ENCODE results near the gene DNAH1.

DNAH1 gene

DNA sequence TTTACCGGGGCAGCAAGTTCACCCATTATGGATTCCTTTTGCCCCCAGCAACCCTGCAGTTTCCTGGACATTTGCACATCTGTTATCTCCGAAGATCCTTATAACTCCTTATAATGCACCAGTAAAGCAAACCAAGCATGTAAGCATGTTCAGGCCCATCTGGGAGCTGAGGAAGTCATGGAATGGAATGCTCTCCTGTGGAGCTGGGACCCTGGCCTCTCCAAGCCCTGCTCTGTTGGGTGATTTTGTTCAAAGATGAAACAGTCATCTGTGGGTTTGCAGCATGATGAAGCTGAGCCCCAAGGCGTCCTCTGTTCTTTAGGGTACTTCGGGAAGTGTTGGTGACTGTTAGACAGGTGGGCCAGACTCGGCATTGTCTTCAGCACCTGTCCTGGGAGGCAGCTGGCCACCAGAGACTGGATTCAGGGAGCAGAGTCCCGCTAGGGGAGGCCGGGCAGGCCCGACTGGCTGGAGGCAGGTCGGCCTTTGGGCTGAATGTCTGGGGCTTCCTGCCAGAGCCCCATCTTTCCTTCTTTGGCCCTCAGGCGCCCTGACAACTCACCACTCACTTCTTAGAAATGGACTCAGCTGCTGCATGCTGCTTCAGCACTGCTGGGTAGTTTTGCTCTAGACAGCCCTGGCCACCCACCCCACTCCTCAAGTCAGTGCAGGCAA is 3.9 kb downstream of the DNAH1 start:
- FAIRE-seq (no peak), DNase-seq (ENCODE audit: insufficient read length, low spot score) (no peak)
- no peak for TF ChIP-seq TAF1 (IDR thresholded peaks at IDR 0.05; ENCODE audit: low read depth, low read length)
- no peak for TF ChIP-seq POLR2AphosphoS5 (IDR thresholded peaks at IDR 0.05; ENCODE audit: low read depth, low read length)
- TF ChIP-seq PAX5 (IDR thresholded peaks at IDR 0.05; ENCODE audit: insufficient read depth, low read length, severe bottlenecking) = no peak
- no peak for TF ChIP-seq POU2F2 (IDR thresholded peaks at IDR 0.05; ENCODE audit: low read depth, low read length)
- no peak for TF ChIP-seq POLR2A (IDR thresholded peaks at IDR 0.05; ENCODE audit: low read depth, low read length)
- no peak for TF ChIP-seq SPI1 (IDR thresholded peaks at IDR 0.05; ENCODE audit: low read depth, low read length)

DNA sequence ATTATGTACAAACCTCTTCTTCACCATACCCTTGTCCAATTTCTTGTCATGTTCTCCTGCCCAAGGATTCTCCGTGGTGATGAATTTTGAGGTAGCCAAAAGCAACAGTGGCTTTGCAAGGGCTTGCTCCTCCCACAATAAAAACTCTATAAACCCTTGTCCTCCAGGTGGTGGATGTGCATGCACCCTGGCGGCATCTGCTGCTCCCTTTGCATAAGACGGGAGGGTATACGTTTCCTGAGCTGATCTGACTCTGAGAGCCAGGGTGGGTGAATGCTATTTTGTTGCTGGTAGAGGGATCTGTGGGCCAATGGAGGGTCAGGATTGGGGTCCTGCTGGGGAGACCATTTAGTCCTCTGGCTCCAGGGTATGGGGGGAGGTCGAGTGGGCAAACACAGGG is 5.4 kb downstream of the DNAH1 start:
- no peak for FAIRE-seq
- TF ChIP-seq SPI1 (IDR thresholded peaks at IDR 0.05; ENCODE audit: low read depth, low read length) = no peak
- no peak for TF ChIP-seq TAF1 (IDR thresholded peaks at IDR 0.05; ENCODE audit: low read depth, low read length)
- TF ChIP-seq POLR2AphosphoS5 (IDR thresholded peaks at IDR 0.05; ENCODE audit: low read depth, low read length) = no peak
- TF ChIP-seq POLR2A (IDR thresholded peaks at IDR 0.05; ENCODE audit: low read depth, low read length) = no peak
- no peak for TF ChIP-seq PAX5 (IDR thresholded peaks at IDR 0.05; ENCODE audit: insufficient read depth, low read length, severe bottlenecking)
- no peak for TF ChIP-seq POU2F2 (IDR thresholded peaks at IDR 0.05; ENCODE audit: low read depth, low read length)
- no peak for DNase-seq (ENCODE audit: insufficient read length, low spot score)

DNA sequence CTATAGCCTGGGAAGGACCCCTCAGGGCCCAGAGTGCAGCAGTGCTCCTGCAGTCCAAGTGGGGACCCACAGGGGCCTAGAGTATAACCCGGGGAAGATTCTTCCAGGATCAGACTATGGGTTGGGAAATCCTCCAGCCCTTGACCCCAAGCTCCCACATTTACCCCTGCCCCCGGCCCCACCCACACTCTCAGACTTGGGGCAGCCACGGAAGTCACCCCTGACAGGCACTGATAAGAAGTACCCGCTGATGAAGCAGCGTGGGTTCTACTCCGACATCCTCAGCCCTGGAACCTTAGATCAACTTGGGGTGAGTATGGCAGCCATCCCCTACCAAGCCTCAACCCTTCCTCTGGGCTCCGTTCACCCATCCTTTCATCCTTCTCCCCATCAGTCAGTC is 6.3 kb downstream of the DNAH1 start:
- no peak for TF ChIP-seq PAX5 (IDR thresholded peaks at IDR 0.05; ENCODE audit: insufficient read depth, low read length, severe bottlenecking)
- TF ChIP-seq TAF1 (IDR thresholded peaks at IDR 0.05; ENCODE audit: low read depth, low read length) = no peak
- FAIRE-seq (no peak), DNase-seq (ENCODE audit: insufficient read length, low spot score) (no peak)

DNA sequence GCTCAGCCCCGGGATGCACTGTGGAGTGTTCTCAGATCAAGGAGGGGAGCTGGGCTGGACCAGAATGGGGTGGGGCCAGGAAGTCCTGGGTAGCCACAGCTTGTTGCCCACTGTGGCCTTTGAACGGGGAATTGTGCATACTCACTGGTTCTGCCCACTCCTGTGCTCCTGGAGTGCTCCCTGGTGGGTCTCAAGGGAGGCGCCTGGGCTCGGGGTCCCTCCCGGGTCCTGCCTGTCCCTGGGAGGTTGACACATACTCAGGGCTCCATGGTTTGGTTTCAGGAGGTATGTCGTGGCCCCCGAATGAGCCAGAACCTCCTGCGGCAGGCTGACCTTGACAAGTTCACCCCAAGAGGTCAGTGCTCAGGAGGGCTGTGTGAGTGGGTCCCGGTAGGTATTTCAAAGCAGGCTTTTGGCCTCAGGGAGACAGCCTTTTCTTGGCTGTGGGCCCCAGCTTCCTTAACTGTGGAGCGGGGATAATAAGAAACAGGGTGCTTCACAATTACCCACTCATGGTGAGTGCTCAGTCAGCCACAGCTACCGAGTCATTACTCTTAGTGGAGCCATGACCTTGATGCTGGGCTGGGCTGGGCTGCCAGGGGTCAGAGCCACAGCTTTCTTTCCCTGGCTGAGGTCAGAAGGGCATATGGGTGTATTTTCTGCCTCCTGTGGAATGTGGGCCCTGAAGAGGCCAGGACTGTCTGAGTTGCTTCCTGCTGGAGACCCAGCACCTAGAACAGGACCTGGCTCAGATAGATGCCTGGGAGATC is 7.6 kb downstream of the DNAH1 start:
- TF ChIP-seq POU2F2 (IDR thresholded peaks at IDR 0.05; ENCODE audit: low read depth, low read length) = no peak
- TF ChIP-seq POLR2A (IDR thresholded peaks at IDR 0.05; ENCODE audit: low read depth, low read length) = no peak
- no peak for TF ChIP-seq PAX5 (IDR thresholded peaks at IDR 0.05; ENCODE audit: insufficient read depth, low read length, severe bottlenecking)
- TF ChIP-seq POLR2AphosphoS5 (IDR thresholded peaks at IDR 0.05; ENCODE audit: low read depth, low read length) = no peak
- TF ChIP-seq TAF1 (IDR thresholded peaks at IDR 0.05; ENCODE audit: low read depth, low read length) = no peak
- no peak for TF ChIP-seq SPI1 (IDR thresholded peaks at IDR 0.05; ENCODE audit: low read depth, low read length)
- FAIRE-seq (no peak), DNase-seq (ENCODE audit: insufficient read length, low spot score) (no peak)

DNA sequence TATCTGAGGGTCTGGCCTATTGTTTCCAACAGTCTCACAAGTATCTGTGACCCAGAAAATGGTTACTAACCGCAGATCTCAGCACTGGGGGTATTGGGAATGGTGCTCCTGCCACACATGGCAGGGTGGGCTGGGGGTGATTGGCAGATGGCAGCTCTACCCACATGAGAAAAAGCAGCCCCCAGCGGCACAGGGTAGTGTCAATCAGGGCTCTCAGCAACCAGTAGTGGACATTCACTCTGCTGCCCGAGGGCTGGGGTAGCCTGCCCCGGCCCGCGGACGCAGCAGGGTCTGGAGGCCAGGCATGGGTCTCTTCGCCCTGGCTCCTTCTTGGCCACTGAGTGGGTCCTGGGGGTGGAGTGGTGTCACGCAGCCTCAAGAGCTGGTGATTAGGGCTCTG is 8.6 kb downstream of the DNAH1 start:
- DNase-seq (ENCODE audit: insufficient read length, low spot score) = no peak
- no peak for TF ChIP-seq POLR2AphosphoS5 (IDR thresholded peaks at IDR 0.05; ENCODE audit: low read depth, low read length)
- TF ChIP-seq POU2F2 (IDR thresholded peaks at IDR 0.05; ENCODE audit: low read depth, low read length) = no peak
- no peak for TF ChIP-seq SPI1 (IDR thresholded peaks at IDR 0.05; ENCODE audit: low read depth, low read length)
- no peak for TF ChIP-seq POLR2A (IDR thresholded peaks at IDR 0.05; ENCODE audit: low read depth, low read length)
- TF ChIP-seq TAF1 (IDR thresholded peaks at IDR 0.05; ENCODE audit: low read depth, low read length) = no peak
- no peak for TF ChIP-seq PAX5 (IDR thresholded peaks at IDR 0.05; ENCODE audit: insufficient read depth, low read length, severe bottlenecking)
- FAIRE-seq = no peak

DNA sequence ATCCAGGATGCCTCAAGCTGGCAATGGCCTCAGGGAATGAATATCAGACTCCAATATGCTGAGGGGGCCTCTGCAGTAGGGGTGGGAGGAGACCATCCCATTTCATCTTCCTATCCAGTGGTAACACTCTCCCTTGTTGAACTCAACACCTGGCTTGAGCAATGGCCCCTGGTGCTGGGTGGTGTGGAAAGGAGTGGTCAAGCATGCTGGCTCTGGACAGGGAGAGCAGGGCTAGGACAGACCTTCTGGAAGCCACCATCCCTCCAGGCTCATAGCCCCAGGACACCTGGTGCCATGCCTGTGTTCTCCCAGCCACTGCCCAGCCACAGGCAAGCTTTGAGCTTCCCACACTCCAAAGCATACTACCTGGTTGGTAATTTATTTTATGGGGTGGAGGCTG is 9.6 kb downstream of the DNAH1 start:
- FAIRE-seq (no peak), DNase-seq (ENCODE audit: insufficient read length, low spot score) (no peak)
- no peak for TF ChIP-seq SPI1 (IDR thresholded peaks at IDR 0.05; ENCODE audit: low read depth, low read length)
- TF ChIP-seq PAX5 (IDR thresholded peaks at IDR 0.05; ENCODE audit: insufficient read depth, low read length, severe bottlenecking) = no peak
- no peak for TF ChIP-seq POLR2AphosphoS5 (IDR thresholded peaks at IDR 0.05; ENCODE audit: low read depth, low read length)
- TF ChIP-seq TAF1 (IDR thresholded peaks at IDR 0.05; ENCODE audit: low read depth, low read length) = no peak
- no peak for TF ChIP-seq POU2F2 (IDR thresholded peaks at IDR 0.05; ENCODE audit: low read depth, low read length)
- TF ChIP-seq POLR2A (IDR thresholded peaks at IDR 0.05; ENCODE audit: low read depth, low read length) = no peak

DNA sequence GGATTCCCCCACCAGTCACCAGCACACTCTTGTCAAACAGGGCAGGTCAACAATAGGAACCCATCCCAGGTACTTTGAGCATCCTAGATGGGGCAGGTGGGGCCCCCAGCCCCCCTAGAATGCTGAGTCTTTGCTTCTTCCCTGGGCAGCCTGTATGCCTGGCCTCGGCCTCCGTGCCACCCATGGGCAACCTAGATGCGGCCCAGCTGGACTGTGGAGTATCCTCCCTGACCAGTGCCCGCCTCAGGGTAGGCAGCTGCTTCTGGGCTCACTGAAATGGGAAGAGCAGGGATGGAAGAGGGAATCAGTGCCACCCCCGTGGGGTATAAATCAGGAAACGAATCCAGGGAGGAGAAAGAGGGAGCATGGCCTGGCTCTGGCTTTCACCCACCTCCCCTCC is 10.9 kb downstream of the DNAH1 start:
- no peak for FAIRE-seq
- no peak for TF ChIP-seq POU2F2 (IDR thresholded peaks at IDR 0.05; ENCODE audit: low read depth, low read length)
- no peak for TF ChIP-seq POLR2AphosphoS5 (IDR thresholded peaks at IDR 0.05; ENCODE audit: low read depth, low read length)
- no peak for TF ChIP-seq PAX5 (IDR thresholded peaks at IDR 0.05; ENCODE audit: insufficient read depth, low read length, severe bottlenecking)
- no peak for TF ChIP-seq SPI1 (IDR thresholded peaks at IDR 0.05; ENCODE audit: low read depth, low read length)
- TF ChIP-seq POLR2A (IDR thresholded peaks at IDR 0.05; ENCODE audit: low read depth, low read length) = no peak
- no peak for TF ChIP-seq TAF1 (IDR thresholded peaks at IDR 0.05; ENCODE audit: low read depth, low read length)
- DNase-seq (ENCODE audit: insufficient read length, low spot score) = no peak

DNA sequence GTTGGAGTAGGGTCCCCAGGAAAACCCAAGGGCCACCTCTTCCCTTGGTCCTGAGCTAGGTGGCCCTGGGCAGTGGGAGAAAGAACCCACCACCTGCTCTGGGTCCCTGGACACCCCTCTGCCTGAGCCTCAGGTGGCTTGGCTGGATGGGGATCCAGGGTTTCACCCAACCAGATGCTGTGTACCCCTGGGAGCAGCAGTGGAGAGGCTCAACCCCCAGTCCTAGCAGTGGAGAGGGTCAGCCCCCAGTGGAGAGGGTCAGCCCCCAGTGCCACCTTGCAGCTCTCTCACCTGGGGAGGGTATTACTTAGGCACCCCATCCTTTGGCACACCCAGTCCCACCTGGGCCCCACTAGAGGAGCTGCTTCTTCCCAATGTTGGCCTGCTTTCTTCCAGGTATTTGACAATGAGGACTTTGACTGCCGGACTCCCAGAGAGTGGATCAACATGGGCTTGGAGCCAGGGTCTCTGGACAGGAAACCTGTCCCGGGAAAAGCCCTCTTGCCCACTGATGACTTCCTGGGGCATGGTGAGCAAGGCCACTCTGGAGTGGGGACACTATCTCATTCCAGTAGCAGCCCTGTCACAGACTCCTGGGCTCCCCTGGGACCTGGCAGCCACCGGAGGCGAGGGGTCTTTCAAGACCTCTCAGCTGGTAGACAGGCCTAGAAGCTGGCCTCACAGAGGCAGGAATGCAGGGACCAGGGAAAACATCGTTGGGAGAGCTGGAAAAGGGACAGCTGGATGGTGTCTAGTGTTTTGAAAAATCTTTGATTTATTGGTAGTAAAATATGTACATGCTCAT is 11.6 kb downstream of the DNAH1 start:
- TF ChIP-seq SPI1 (IDR thresholded peaks at IDR 0.05; ENCODE audit: low read depth, low read length) (no peak), PAX5 (IDR thresholded peaks at IDR 0.05; ENCODE audit: insufficient read depth, low read length, severe bottlenecking) (no peak), POLR2A (IDR thresholded peaks at IDR 0.05; ENCODE audit: low read depth, low read length) (no peak), TAF1 (IDR thresholded peaks at IDR 0.05; ENCODE audit: low read depth, low read length) (no peak), POU2F2 (IDR thresholded peaks at IDR 0.05; ENCODE audit: low read depth, low read length) (no peak), POLR2AphosphoS5 (IDR thresholded peaks at IDR 0.05; ENCODE audit: low read depth, low read length) (no peak)
- FAIRE-seq (no peak), DNase-seq (ENCODE audit: insufficient read length, low spot score) (no peak)

DNA sequence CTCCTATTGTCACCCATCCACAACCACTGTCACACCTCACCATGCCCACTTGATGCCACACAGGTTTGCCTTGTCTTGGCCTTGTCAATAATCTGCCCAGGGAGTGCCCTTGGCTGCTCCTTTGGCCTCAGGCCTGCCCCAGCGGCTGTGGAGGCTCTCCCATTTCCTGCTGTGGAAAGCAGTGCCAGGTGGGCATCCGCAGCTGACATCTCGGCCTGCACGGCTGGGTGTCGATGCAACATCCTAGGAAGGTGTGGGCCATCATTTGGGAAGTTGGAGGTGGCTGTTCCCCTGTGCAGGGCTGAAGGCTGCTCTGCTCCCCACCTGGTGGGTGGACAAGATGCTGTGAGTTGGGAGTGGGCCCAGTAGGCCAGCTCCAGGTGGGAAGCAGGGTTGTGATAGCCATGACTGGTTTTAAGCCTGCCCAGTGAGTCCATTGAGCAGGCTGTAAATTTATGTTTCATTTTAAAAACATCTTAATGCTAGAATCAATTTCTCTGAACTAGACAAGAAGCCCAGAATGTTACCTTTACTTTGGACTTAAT is 12.5 kb downstream of the DNAH1 start:
- no peak for FAIRE-seq
- DNase-seq (ENCODE audit: insufficient read length, low spot score) = no peak
- TF ChIP-seq TAF1 (IDR thresholded peaks at IDR 0.05; ENCODE audit: low read depth, low read length) (no peak), POU2F2 (IDR thresholded peaks at IDR 0.05; ENCODE audit: low read depth, low read length) (no peak)
